Prostate gland (tissue), 2 donors: ENCODE measurements around the gene SRPRB.

Experiments used
- POLR2A ChIP-seq: fragments of 450-650 bp; IDR thresholded peaks from one replicate; pipeline ENCODE4 v1.6.1; 2016; ENCODE audit warnings: antibody characterized with exemption, mild to moderate bottlenecking
- POLR2AphosphoS5 ChIP-seq: sonication (generic); formaldehyde crosslinking; IDR thresholded peaks from one replicate; pipeline ENCODE4 v1.6.1; 2017; ENCODE audit warnings: antibody characterized with exemption
- TF ChIP-seq, protein P1 (sequence below), 4 experiments: fragments of 200-600 bp in 2 of 4; fragments of 450-650 bp in 2 of 4; sonication (generic) in 2 of 4; IDR thresholded peaks; 1 replicate in 3 of 4; 2 replicates in 1 of 4; pipeline ENCODE4 v1.5.1; 2016 to 2019; ENCODE audit warnings: antibody characterized with exemption in 4 of 4, mild to moderate bottlenecking in 2 of 4, moderate library complexity in 2 of 4

DNA sequence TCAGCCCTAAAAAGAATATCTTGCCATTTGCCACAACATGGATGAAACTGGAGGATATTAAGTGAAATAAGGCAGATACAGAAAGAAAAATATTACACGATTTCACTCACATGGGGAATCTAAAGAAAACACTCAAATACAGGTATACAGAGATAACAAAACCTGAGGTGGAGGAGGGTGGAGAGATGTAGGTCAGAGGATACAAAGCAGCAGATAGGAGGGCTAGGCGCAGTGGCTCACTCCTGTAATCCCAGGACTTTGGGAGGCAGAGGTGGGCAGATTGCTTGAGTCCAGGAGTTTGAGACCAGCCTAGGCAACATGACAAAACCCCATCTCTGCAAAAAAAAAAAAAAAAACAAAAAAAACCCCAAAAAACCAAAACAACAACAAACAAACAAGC lies 23.2 kb upstream of the SRPRB start:
- TF ChIP-seq, protein P1, sequence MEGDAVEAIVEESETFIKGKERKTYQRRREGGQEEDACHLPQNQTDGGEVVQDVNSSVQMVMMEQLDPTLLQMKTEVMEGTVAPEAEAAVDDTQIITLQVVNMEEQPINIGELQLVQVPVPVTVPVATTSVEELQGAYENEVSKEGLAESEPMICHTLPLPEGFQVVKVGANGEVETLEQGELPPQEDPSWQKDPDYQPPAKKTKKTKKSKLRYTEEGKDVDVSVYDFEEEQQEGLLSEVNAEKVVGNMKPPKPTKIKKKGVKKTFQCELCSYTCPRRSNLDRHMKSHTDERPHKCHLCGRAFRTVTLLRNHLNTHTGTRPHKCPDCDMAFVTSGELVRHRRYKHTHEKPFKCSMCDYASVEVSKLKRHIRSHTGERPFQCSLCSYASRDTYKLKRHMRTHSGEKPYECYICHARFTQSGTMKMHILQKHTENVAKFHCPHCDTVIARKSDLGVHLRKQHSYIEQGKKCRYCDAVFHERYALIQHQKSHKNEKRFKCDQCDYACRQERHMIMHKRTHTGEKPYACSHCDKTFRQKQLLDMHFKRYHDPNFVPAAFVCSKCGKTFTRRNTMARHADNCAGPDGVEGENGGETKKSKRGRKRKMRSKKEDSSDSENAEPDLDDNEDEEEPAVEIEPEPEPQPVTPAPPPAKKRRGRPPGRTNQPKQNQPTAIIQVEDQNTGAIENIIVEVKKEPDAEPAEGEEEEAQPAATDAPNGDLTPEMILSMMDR (IDR thresholded peaks at IDR 0.05) = no peak
- no peak for TF ChIP-seq POLR2A
- TF ChIP-seq POLR2AphosphoS5 = no peak
